Testis (tissue), 3 donors: ENCODE results near the gene CPVL. TPM values are rescaled to one million over a fixed set of nuclear protein-coding genes. Genes with fewer than 3 reads are reported as not detected.

Experiments used
- DNase-seq: peaks from one replicate; pipeline ENCODE4 v3.0.0-alpha.2; 2019
- H3K27ac ChIP-seq, 2 donors: fragments of 200-600 bp; sonication (generic); one replicate each; pipeline ENCODE4 v1.5.1; 2019
- H3K27me3 ChIP-seq: fragments of 200-600 bp; sonication (generic); one replicate; pipeline ENCODE4 v1.5.1; 2019
- H3K36me3 ChIP-seq: fragments of 200-600 bp; sonication (generic); one replicate; pipeline ENCODE4 v1.5.1; 2017; ENCODE audit warnings: low read depth; ENCODE audit errors: missing control alignments
- H3K4me1 ChIP-seq: fragments of 200-600 bp; sonication (generic); one replicate; pipeline ENCODE4 v1.5.1; 2019
- H3K4me3 ChIP-seq, 2 donors: fragments of 200-600 bp; sonication (generic); one replicate each; pipeline ENCODE4 v1.5.1; 2017 to 2019
- H3K9me3 ChIP-seq: fragments of 200-600 bp; sonication (generic); one replicate; pipeline ENCODE4 v1.5.1; 2017
- POLR2A ChIP-seq: fragments of 450-650 bp; IDR thresholded peaks from one replicate; pipeline ENCODE4 v1.6.1; 2017; ENCODE audit warnings: antibody characterized with exemption, mild to moderate bottlenecking, moderate library complexity
- WGBS, 2 donors: methylation state at CpG; one replicate each; pipeline ENCODE4 v1.1.5; 2018; 5-methylcytosine and 5-hydroxymethylcytosine counted together
- intact Hi-C: fragments of 100-400 bp; cut with DNase I; formaldehyde crosslinking; loops from one replicate; pipeline ENCODE4 v1.15.1; 2023; ENCODE audit warnings: low total_unique reads
- polyA plus RNA-seq: library from polyadenylated mRNA; stranded (reverse); fragments of 350-450 nt; fragmentation: Illumina TruSeq; extraction: RNeasy Lipid Tissue Mini Kit (QIAGEN cat#74804); gene quantifications from one replicate; pipeline ENCODE4 v1.2.3, GENCODE V29; 2014; ENCODE audit warnings: low read depth, low replicate concordance; ENCODE audit not compliant: insufficient read depth
- total RNA-seq, 2 donors: library from RNA; depleted of rRNA; stranded (reverse); fragments of >200 nt; gene quantifications; one replicate each; pipeline ENCODE4 v1.2.3, GENCODE V29; 2016
- TF ChIP-seq, protein P1 (sequence below), 3 experiments: fragments of 450-650 bp in 2 of 3; fragments of 200-600 bp in 1 of 3; sonication (generic) in 1 of 3; IDR thresholded peaks; one replicate each; pipeline ENCODE4 v1.5.1; 2016 to 2019; ENCODE audit warnings: antibody characterized with exemption in 3 of 3, mild to moderate bottlenecking in 2 of 3, moderate library complexity in 1 of 3

The CPVL gene
- total and polyA plus RNA-seq, 3 donors from 2014 or later: 26.6 to 55.1 (median 51.1) TPM

DNA sequence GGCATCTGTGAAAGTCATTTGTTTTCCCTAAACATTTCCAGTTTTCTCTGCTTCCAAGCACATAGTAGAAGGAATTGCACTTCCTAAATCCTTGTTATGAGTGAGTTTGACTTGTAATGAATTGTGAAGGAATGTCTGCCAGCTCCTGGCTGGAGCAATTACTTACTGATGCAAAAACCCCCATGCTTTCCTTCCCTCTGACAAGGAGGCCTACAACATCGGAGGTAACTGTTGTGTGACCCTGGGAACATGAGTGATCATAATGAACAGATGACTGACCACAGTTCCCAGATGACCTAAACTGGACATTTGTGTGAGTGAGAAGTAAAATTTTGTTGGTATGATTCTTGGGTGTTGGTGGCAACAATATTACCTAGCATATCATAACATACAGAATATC lies 21.4 kb upstream of the CPVL start:
- DNase-seq: no peak
- no peaks in the 10 kb centered on the region for H3K9me3 ChIP-seq
- TF ChIP-seq POLR2A: no peak
- TF ChIP-seq, protein P1, sequence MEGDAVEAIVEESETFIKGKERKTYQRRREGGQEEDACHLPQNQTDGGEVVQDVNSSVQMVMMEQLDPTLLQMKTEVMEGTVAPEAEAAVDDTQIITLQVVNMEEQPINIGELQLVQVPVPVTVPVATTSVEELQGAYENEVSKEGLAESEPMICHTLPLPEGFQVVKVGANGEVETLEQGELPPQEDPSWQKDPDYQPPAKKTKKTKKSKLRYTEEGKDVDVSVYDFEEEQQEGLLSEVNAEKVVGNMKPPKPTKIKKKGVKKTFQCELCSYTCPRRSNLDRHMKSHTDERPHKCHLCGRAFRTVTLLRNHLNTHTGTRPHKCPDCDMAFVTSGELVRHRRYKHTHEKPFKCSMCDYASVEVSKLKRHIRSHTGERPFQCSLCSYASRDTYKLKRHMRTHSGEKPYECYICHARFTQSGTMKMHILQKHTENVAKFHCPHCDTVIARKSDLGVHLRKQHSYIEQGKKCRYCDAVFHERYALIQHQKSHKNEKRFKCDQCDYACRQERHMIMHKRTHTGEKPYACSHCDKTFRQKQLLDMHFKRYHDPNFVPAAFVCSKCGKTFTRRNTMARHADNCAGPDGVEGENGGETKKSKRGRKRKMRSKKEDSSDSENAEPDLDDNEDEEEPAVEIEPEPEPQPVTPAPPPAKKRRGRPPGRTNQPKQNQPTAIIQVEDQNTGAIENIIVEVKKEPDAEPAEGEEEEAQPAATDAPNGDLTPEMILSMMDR (IDR thresholded peaks at IDR 0.05): no peak
- WGBS, 2 donors: 80 to 84% methylated on average over 1 of the region's 1 CpG
- no peaks in the 10 kb centered on the region for H3K27me3 ChIP-seq
- H3K36me3 ChIP-seq: no peaks in the 10 kb centered on the region
- H3K4me3 ChIP-seq: no peak overlapping the region
- H3K4me1 ChIP-seq: no peaks in the 10 kb centered on the region
- intact Hi-C loops: no loop called here
- H3K27ac ChIP-seq: no peak overlapping the region

DNA sequence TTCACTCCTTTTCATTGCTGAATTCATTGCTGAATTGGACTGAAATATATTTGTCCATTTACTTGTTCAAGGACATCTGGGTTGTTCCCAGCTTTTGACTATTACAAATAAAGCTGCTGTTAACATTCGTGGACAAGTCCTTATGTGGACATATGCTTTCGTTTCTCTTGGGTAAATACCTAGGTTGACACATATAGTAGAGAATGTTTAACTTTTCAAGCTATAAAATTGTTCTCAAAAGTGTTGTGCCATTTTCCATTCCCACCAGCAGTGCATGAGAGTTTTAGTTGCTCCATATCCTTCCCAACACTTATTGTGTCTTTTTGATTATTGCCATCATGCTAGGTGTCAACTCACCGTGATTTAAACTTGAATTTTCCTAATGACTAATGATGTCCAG lies 17.5 kb upstream of the CPVL start:
- no peak for DNase-seq
- H3K36me3 ChIP-seq: no peaks in the 10 kb centered on the region
- H3K27ac ChIP-seq: no peak overlapping the region
- no peaks in the 10 kb centered on the region for H3K4me1 ChIP-seq
- intact Hi-C loops: no loop called here
- WGBS, 2 donors: 65 to 81% methylated on average over 3 of the region's 3 CpGs
- no peak for TF ChIP-seq POLR2A
- TF ChIP-seq, protein P1 (IDR thresholded peaks at IDR 0.05): no peak
- no peaks in the 10 kb centered on the region for H3K9me3 ChIP-seq
- H3K4me3 ChIP-seq: no peak overlapping the region
- H3K27me3 ChIP-seq: no peaks in the 10 kb centered on the region

DNA sequence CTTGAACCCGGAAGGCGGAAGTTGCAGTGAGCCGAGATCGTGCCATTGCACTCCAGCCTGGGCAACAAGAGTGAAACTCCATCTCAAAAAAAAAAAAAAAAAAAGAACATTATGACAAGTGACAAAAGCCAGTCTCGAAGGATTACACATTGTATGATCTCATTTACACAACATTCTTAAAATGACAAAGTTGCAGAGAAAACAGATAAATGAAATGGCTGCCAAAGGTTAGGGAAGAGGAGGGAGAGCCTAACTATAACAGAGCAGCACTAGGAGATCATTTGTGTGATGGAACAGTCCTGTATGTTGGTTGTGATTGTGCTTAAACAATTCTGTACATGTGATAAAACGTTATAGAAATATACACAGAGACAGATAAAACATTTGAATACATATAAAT lies 16.2 kb upstream of the CPVL start:
- H3K27ac ChIP-seq: no peak overlapping the region
- H3K9me3 ChIP-seq: no peaks in the 10 kb centered on the region
- no peak for TF ChIP-seq POLR2A
- TF ChIP-seq, protein P1 (IDR thresholded peaks at IDR 0.05): no peak
- H3K27me3 ChIP-seq: no peaks in the 10 kb centered on the region
- no peaks in the 10 kb centered on the region for H3K36me3 ChIP-seq
- no peak overlapping the region for H3K4me3 ChIP-seq
- intact Hi-C loops: no loop called here
- DNase-seq: no peak
- no peaks in the 10 kb centered on the region for H3K4me1 ChIP-seq
- WGBS, 2 donors: 83 to 84% methylated on average over 6 of the region's 6 CpGs

DNA sequence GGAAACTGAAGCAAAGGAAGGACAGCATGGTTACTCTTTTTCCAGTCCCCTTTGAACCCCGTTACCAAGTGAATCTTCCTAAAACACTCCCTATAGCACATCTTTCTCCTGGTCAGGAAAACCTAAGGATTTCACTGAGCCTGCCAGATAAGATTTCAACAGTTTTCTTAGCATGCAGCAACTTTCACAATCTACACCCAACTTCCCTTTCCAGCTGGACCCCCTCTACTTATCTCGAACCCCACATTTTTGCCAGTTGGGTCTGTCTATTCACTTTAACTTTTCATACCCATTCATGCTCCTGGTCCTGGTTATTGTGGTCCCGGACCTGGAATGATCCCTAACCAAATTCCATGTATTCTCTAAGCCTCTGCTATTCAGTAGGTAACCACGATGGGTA lies 14.9 kb upstream of the CPVL start:
- Histone ChIP-seq H3K36me3 (no peaks in the 10 kb centered on the region), H3K4me1 (no peaks in the 10 kb centered on the region), H3K9me3 (no peaks in the 10 kb centered on the region), H3K27ac (no peak overlapping the region), H3K4me3 (no peak overlapping the region), H3K27me3 (no peaks in the 10 kb centered on the region)
- no peak for DNase-seq
- no peak for TF ChIP-seq POLR2A
- TF ChIP-seq, protein P1 (IDR thresholded peaks at IDR 0.05): no peak
- WGBS, 2 donors: 91 to 93% methylated on average over 4 of the region's 4 CpGs
- intact Hi-C loops: no loop called here

DNA sequence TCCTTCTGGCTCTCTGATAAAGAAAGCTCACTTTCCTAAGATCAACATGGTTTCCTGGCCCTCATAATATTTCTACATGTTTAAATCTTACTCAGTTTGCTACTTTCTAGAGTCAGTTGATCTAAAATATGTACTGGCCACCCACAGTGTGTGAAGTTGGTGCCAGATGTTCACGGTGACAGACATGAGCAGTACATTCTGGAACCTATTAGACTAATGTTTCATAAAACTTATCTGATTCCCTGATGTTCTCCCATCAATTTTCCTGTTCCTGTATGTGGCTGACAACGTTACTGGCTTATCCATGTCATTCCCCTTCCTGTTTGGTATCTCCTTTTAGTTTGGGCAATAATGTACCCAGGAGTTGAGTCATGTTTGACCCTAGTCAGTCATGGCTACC lies 13.7 kb upstream of the CPVL start:
- WGBS, 2 donors: 46 to 56% methylated on average over 2 of the region's 2 CpGs
- TF ChIP-seq POLR2A: no peak
- TF ChIP-seq, protein P1 (IDR thresholded peaks at IDR 0.05): no peak

More for the DNA sequence above, 13.7 kb upstream of the CPVL start:
- no peak overlapping the region for H3K27ac ChIP-seq
- H3K4me1 ChIP-seq: no peaks in the 10 kb centered on the region
- H3K9me3 ChIP-seq: no peaks in the 10 kb centered on the region
- no peak overlapping the region for H3K4me3 ChIP-seq
- no peaks in the 10 kb centered on the region for H3K36me3 ChIP-seq
- no peak for DNase-seq
- intact Hi-C loops: no loop called here
- no peaks in the 10 kb centered on the region for H3K27me3 ChIP-seq
